NCI-H82 treated with DMSO at 0.1 percent for 48 hours (cell line): ENCODE measurements around the gene DDX10.

Experiments used
- DNase-seq: peaks from one replicate; lab custom pipeline; 2025; ENCODE audit not compliant: unreplicated experiment; lab: John Stamatoyannopoulos, UW

The DDX10 gene

GRCh38 chr11:108929241-108929640, 264.4 kb downstream of the DDX10 start:
- DNase-seq = no peak

- no peak for DNase-seq
Measured at GRCh38 chr11:108931168-108931567, 266.3 kb downstream of the DDX10 start.

- DNase-seq = no peak
Measured at GRCh38 chr11:108933630-108934029, 268.8 kb downstream of the DDX10 start.

GRCh38 chr11:108934289-108934688, 269.4 kb downstream of the DDX10 start:
- no peak for DNase-seq

GRCh38 chr11:108934696-108935095, 269.8 kb downstream of the DDX10 start:
- DNase-seq = no peak

GRCh38 chr11:108937746-108938145, 272.9 kb downstream of the DDX10 start:
- DNase-seq = no peak

- DNase-seq = no peak
Measured at GRCh38 chr11:108938604-108939003, 273.7 kb downstream of the DDX10 start.

GRCh38 chr11:108939135-108939534, 274.3 kb downstream of the DDX10 start:
- DNase-seq = no peak

- no peak for DNase-seq
Measured at GRCh38 chr11:108943853-108944252, 279.0 kb downstream of the DDX10 start.

GRCh38 chr11:108944471-108945178, 279.8 kb downstream of the DDX10 start:
- DNase-seq = no peak

- no peak for DNase-seq
Measured at GRCh38 chr11:108945341-108945740, 280.5 kb downstream of the DDX10 start.

GRCh38 chr11:108947654-108948570, 283.0 kb downstream of the DDX10 start:
- no peak for DNase-seq

GRCh38 chr11:108958368-108959104, 293.7 kb downstream of the DDX10 start:
- DNase-seq = no peak

GRCh38 chr11:108959105-108959761, 294.4 kb downstream of the DDX10 start:
- DNase-seq = no peak

- DNase-seq = no peak
Measured at GRCh38 chr11:108959874-108960273, 295.0 kb downstream of the DDX10 start.

GRCh38 chr11:108960501-108960900, 295.6 kb downstream of the DDX10 start:
- DNase-seq = no peak

GRCh38 chr11:108961095-108961494, 296.2 kb downstream of the DDX10 start:
- DNase-seq = no peak

GRCh38 chr11:108963118-108963517, 298.2 kb downstream of the DDX10 start:
- DNase-seq = no peak

GRCh38 chr11:108965306-108966001, 300.6 kb downstream of the DDX10 start:
- DNase-seq = no peak

GRCh38 chr11:108966206-108966605, 301.3 kb downstream of the DDX10 start:
- no peak for DNase-seq
